Activated T-helper 2 cell treated with anti-CD3 and anti-CD28 coated beads, Interferon-gamma antibody, Interleukin-2, Interleukin-4, amounts not matched to agents 10 μg/mL and 5 μg/mL and 100 μg/mL, durations not matched to agents 14 hours and 24 hours and 36 hours (primary cell): ENCODE results near the gene HOMER2. TPM values are rescaled to one million over a fixed set of nuclear protein-coding genes. Genes with fewer than 3 reads are reported as not detected.
"Not testable (repeated sequence)": the region's sequence is repeated elsewhere in the genome, so short reads cannot be mapped to it uniquely, and the experiment has no call there.

Source experiments
- DNase-seq: peaks from one replicate; pipeline ENCODE4 v3.0.0; 2021; ENCODE audit warnings: low spot score
- H3K27ac Mint-ChIP-seq: one replicate; pipeline ENCODE4 v1.8.0; 2021; ENCODE audit warnings: mixed read lengths
- H3K27me3 Mint-ChIP-seq: one replicate; pipeline ENCODE4 v1.8.0; 2021; ENCODE audit warnings: low read depth, mixed read lengths
- H3K36me3 Mint-ChIP-seq: one replicate; pipeline ENCODE4 v1.8.0; 2021; ENCODE audit warnings: low read depth, mixed read lengths
- H3K4me1 Mint-ChIP-seq: one replicate; pipeline ENCODE4 v1.8.0; 2021; ENCODE audit warnings: low read depth, mixed read lengths
- H3K4me3 Mint-ChIP-seq: one replicate; pipeline ENCODE4 v1.8.0; 2021; ENCODE audit warnings: low read depth, mild to moderate bottlenecking, moderate library complexity, mixed read lengths
- H3K9me3 Mint-ChIP-seq: one replicate; pipeline ENCODE4 v1.8.0; 2021; ENCODE audit warnings: mixed read lengths
- intact Hi-C: fragments of 100-400 bp; cut with micrococcal nuclease; formaldehyde crosslinking; loops from one replicate; pipeline ENCODE4 v1.15.1; 2023
- total RNA-seq: library from RNA; stranded (reverse); gene quantifications from 2 replicates; pipeline ENCODE4 v1.2.3, GENCODE V29; 2022

The HOMER2 gene
- total RNA-seq, 1 donor from 2014 or later = 66.1 TPM

DNA sequence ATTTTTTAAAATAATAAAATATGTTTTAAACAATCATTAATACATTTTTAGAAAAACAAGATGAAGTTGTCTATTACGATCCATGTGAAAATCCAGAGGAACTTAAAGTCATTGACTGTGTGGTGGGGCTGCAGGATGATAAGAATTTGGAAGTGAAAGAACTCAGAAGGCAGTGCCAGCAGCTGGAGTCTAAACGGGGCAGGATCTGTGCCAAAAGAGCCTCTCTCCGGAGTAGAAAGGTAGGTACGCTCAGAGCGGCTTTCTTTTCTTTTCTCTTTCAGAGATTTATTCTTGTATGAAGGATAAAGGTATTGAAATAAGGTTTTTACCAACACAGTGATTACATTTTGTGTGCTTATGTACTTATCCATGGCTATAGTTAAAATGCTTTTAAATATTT, 129.5 kb downstream of the HOMER2 start:
- H3K4me3 Mint-ChIP-seq = no peak overlapping the region
- H3K4me1 Mint-ChIP-seq = peaks cover 2% of the 10 kb centered on the region
- no peaks in the 10 kb centered on the region for H3K9me3 Mint-ChIP-seq
- H3K36me3 Mint-ChIP-seq = peaks cover 69% of the 10 kb centered on the region
- no peaks in the 10 kb centered on the region for H3K27me3 Mint-ChIP-seq
- intact Hi-C loops = no loop called here
- no peak for DNase-seq
- H3K27ac Mint-ChIP-seq = no peak overlapping the region

- H3K27ac Mint-ChIP-seq, H3K4me1 Mint-ChIP-seq, H3K4me3 Mint-ChIP-seq, DNase-seq, H3K27me3 Mint-ChIP-seq, intact Hi-C loops, H3K9me3 Mint-ChIP-seq: not testable (repeated sequence)
- peaks cover 63% of the 10 kb centered on the region for H3K36me3 Mint-ChIP-seq
Observed at GRCh38 chr15:82821851-82822250, 130.7 kb downstream of the HOMER2 start.

DNA sequence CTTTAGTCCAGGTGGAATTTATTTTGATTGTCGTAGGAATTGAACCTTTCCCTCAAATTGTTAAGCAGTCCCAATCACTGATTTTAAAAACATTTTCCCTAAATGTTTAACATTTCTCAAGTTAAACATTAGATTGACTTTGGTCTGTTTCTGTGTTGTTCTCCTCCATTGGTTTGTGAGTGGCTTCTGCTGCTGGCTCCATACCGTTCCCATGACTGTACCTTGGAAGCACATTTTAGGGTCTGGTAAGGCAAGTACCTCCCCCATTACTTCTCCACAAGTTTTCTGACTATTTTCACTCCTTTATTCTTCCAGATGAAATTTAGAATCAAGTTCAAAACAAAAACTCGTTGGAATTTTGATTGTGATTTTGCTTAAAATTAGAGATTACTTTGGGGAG, 131.1 kb downstream of the HOMER2 start:
- H3K9me3 Mint-ChIP-seq, H3K4me1 Mint-ChIP-seq, H3K27me3 Mint-ChIP-seq, H3K4me3 Mint-ChIP-seq, DNase-seq, H3K27ac Mint-ChIP-seq, intact Hi-C loops: not testable (repeated sequence)
- H3K36me3 Mint-ChIP-seq = peaks cover 63% of the 10 kb centered on the region

GRCh38 chr15:82820128-82820527, 132.4 kb downstream of the HOMER2 start:
- peaks cover 64% of the 10 kb centered on the region for H3K36me3 Mint-ChIP-seq
- H3K27me3 Mint-ChIP-seq = no peaks in the 10 kb centered on the region
- H3K4me3 Mint-ChIP-seq = no peak overlapping the region
- DNase-seq = no peak
- H3K4me1 Mint-ChIP-seq = no peaks in the 10 kb centered on the region
- H3K27ac Mint-ChIP-seq = no peak overlapping the region
- H3K9me3 Mint-ChIP-seq = no peaks in the 10 kb centered on the region
- intact Hi-C loops = no loop called here

DNA sequence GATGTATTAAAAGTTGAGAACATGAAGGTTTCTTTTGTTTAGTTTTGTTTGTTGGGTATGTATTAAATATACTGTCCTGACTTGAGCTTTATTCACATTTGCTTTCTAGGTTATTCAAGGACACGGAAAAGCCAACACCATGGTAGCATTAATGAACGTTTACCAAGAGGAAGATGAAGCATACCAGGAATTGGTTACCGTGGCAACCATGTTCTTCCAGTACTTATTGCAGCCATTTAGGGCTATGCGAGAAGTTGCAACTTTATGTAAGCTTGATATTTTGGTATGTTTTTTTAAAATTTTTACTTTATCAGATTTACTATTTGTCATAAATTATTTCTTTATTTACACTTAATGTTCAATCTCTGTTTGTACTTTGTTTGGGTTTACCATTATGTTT, 139.5 kb downstream of the HOMER2 start:
- intact Hi-C loops = loop anchor here (5.0 to 10.0 kb wide), 3 partner anchors 154 to 389 kb away; partner anchors contain the start of gene RPS17
- Mint-ChIP-seq H3K4me3 (no peak overlapping the region), H3K36me3 (peaks cover 52% of the 10 kb centered on the region), H3K4me1 (peaks cover 21% of the 10 kb centered on the region), H3K9me3 (no peaks in the 10 kb centered on the region), H3K27ac (no peak overlapping the region), H3K27me3 (peaks cover 2% of the 10 kb centered on the region)
- DNase-seq = no peak

DNA sequence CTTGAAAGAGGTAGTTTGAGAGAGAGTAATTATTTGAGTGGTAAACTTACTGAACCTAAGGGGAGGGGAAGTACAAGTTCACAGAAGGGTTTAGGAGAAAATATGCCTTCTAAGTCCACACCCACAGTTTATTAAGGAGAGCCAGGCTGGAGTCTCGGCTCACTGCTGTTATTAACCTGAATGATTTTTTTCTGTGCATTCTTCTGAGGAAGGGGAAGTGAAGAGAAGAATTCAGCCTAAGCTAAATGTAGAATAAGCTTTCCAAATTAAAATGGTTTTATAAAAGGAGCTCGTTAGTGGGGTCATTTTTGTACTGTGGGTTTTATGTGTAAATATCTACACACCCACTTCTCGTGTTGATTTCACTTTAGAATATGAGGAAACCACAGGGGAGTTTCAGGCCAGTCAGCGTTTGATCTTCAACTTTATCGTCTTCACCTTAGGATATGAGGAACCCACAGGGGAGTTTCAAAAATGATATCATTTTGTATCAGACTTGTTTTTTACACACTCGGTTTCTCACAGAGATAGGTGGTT, 141.6 kb downstream of the HOMER2 start:
- Mint-ChIP-seq H3K9me3 (no peaks in the 10 kb centered on the region), H3K4me3 (peak overlapping the region; percentile 87), H3K27ac (peak overlapping the region; percentile 95), H3K4me1 (peaks cover 21% of the 10 kb centered on the region), H3K36me3 (peaks cover 40% of the 10 kb centered on the region), H3K27me3 (peaks cover 11% of the 10 kb centered on the region)
- intact Hi-C loops = loop anchor here (1.0 to 10.0 kb wide), 6 partner anchors 21 to 391 kb away; partner anchors contain the start of gene RPS17
- peak; percentile 54 for DNase-seq

DNA sequence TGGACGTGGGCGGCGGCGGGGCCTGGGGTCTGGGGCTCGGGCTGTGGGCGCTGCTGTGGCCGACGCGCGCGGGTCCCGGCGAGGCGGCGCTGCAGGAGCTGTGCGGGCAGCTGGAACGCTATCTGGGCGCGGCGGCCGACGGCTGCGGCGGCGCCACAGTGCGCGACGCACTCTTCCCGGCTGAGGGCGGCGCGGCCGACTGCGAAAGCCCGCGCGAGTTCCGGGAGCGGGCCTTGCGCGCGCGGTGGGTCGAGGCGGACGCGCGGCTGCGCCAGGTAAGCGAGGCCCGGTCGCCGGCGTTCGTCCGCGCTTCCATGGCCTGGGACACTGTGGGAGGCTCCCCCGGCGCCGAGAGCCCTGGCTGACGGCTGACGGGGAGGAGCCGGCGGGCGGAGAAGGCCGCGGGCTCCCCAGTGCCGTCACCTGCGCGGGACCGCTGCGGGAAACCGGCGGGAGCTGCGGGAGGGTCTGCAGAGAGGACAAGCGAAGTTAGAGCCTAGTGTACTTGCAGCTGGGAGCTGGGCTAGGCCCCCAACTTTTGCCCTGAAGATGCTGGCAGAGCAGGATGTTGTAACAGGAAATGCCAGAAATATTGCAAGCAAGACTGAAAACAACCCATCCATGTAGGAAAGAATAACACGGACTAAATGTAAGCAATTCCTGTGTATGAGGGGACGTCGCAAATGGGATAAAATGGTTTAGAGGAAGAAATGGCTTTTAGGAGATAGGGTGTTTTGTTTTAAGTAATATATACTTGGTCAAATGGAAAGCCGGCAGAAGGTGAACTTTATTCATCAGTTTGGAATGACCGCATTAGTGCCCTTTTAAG, 142.2 kb downstream of the HOMER2 start:
- peaks cover 33% of the 10 kb centered on the region for H3K36me3 Mint-ChIP-seq
- no peaks in the 10 kb centered on the region for H3K9me3 Mint-ChIP-seq
- peak; percentile 40 for DNase-seq
- H3K27me3 Mint-ChIP-seq = peaks cover 14% of the 10 kb centered on the region
- intact Hi-C loops = loop anchor here (2.0 to 10.0 kb wide), 4 partner anchors 59 to 392 kb away; partner anchors contain the start of gene RPS17
- H3K27ac Mint-ChIP-seq = peak overlapping the region; percentile 95
- H3K4me3 Mint-ChIP-seq = peak overlapping the region; percentile 87
- peaks cover 21% of the 10 kb centered on the region for H3K4me1 Mint-ChIP-seq

DNA sequence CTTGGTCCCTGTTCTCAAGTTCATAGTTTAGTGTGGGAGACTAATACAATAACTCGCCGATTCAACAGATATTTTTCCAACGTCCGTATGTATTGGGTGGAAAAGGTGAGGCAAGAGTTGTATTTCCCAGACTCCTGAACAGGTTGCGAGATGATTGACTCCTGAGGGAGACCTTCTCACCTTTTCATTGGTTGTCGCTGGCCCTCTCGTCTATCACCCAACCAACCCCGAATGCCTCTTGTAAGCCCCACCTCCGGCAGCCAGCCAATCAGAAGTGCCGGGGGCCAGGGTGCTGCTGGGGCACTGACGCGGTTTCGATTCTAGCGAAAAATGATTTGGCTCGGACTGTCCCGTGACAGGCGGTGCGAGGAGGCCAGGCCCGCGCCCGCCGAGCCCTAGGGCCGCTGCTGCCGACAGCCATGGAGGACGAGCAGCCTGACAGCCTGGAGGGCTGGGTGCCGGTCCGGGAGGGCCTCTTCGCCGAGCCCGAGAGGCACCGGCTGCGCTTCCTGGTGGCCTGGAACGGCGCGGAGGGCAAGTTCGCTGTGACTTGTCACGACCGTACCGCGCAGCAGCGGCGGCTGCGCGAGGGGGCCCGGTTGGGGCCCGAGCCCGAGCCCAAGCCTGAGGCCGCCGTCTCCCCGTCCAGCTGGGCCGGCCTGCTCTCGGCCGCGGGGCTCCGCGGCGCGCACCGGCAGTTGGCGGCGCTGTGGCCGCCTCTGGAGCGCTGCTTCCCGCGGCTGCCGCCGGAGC, 143.0 kb downstream of the HOMER2 start, which contains the start of gene WHAMM:
WHAMM (plus strand) TSS at position 321 of the 753 bp plus-strand sequence; CDS start at position 420, 99 bp downstream.
- peaks cover 27% of the 10 kb centered on the region for H3K36me3 Mint-ChIP-seq
- H3K4me3 Mint-ChIP-seq = peak within 1 kb of the TSS; percentile 87
- peaks cover 21% of the 10 kb centered on the region for H3K4me1 Mint-ChIP-seq
- H3K27me3 Mint-ChIP-seq = peaks cover 17% of the 10 kb centered on the region
- H3K27ac Mint-ChIP-seq = peak within 1 kb of the TSS; percentile 95
- peak; percentile 94 for DNase-seq
- intact Hi-C loops = loop anchor here (2.0 to 10.0 kb wide), 5 partner anchors 59 to 393 kb away; partner anchors contain the start of genes BTBD1 and RPS17
- no peaks in the 10 kb centered on the region for H3K9me3 Mint-ChIP-seq

- no peak overlapping the region for H3K4me3 Mint-ChIP-seq
- no peak overlapping the region for H3K27ac Mint-ChIP-seq
- H3K4me1 Mint-ChIP-seq = peaks cover 21% of the 10 kb centered on the region
- intact Hi-C loops = loop anchor here (5.0 kb wide), 1 partner anchor 259 kb away; the partner anchor contains the start of gene BTBD1
- H3K27me3 Mint-ChIP-seq = peaks cover 23% of the 10 kb centered on the region
- no peak for DNase-seq
- H3K36me3 Mint-ChIP-seq = peaks cover 19% of the 10 kb centered on the region
- no peaks in the 10 kb centered on the region for H3K9me3 Mint-ChIP-seq
Observed at GRCh38 chr15:82808634-82809041, 143.9 kb downstream of the HOMER2 start.

DNA sequence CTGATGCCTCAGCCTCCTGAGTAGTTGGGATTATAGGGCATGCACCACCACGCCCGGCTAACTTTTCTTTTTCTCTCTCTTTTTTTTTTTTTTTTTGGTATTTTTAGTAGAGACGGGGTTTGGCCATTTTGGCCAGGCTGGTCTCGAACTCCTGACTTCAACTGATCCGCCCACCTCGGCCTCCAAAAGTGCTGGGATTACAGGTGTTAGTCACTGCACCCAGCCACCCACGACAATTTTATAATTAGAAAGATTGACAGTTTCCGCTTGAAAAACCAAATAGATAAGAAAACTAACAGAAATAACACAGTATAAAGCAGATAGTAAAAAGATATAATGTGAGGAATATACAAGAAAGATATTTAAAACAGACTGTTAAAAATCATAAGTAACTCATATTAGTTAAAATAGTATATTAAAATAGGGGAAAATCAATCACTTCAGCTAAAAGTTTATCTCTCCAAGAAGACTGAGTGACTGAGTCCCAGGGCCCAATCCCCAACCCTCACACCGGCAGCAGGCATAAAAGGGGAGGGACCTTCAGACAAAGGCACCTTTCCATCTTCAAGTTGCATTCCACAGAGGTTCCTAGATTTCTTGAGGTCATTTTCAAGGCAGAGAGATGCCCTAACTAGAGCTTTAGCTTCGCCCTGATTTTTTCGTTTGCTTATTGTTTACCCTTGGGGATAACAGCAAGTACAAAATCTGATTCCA, 144.4 kb downstream of the HOMER2 start:
- peaks cover 28% of the 10 kb centered on the region for H3K27me3 Mint-ChIP-seq
- no peak for DNase-seq
- peaks cover 21% of the 10 kb centered on the region for H3K4me1 Mint-ChIP-seq
- no peak overlapping the region for H3K4me3 Mint-ChIP-seq
- H3K9me3 Mint-ChIP-seq = no peaks in the 10 kb centered on the region
- no peak overlapping the region for H3K27ac Mint-ChIP-seq
- H3K36me3 Mint-ChIP-seq = peaks cover 14% of the 10 kb centered on the region
- intact Hi-C loops = loop anchor here (5.0 kb wide), 1 partner anchor 259 kb away; the partner anchor contains the start of gene BTBD1

GRCh38 chr15:82805994-82806406, 146.5 kb downstream of the HOMER2 start, which contains the start of gene FSD2:
FSD2 (minus strand) TSS chr15:82806069; CDS start chr15:82787390, 18,679 bp downstream.
- H3K27me3 Mint-ChIP-seq = peaks cover 43% of the 10 kb centered on the region
- H3K36me3 Mint-ChIP-seq = no peaks in the 10 kb centered on the region
- intact Hi-C loops = loop anchor here (5.0 kb wide), 1 partner anchor 261 kb away; the partner anchor contains the start of gene BTBD1
- no peak within 1 kb of the TSS for H3K27ac Mint-ChIP-seq
- no peak for DNase-seq
- no peak within 1 kb of the TSS for H3K4me3 Mint-ChIP-seq
- no peaks in the 10 kb centered on the region for H3K9me3 Mint-ChIP-seq
- H3K4me1 Mint-ChIP-seq = peaks cover 14% of the 10 kb centered on the region

GRCh38 chr15:82804575-82804949, 148.0 kb downstream of the HOMER2 start:
- H3K27ac Mint-ChIP-seq = no peak overlapping the region
- no peak for DNase-seq
- H3K4me1 Mint-ChIP-seq = peaks cover 8% of the 10 kb centered on the region
- H3K4me3 Mint-ChIP-seq = no peak overlapping the region
- no peaks in the 10 kb centered on the region for H3K9me3 Mint-ChIP-seq
- intact Hi-C loops = no loop called here
- H3K36me3 Mint-ChIP-seq = no peaks in the 10 kb centered on the region
- peaks cover 51% of the 10 kb centered on the region for H3K27me3 Mint-ChIP-seq
